ENCODE results near the gene CACNA1A. TPM values are rescaled to one million over a fixed set of nuclear protein-coding genes. Genes with fewer than 3 reads are reported as not detected.
"Not testable (repeated sequence)": the region's sequence is repeated elsewhere in the genome, so short reads cannot be mapped to it uniquely, and the experiment has no call there.

Gene CACNA1A
- total RNA-seq, 1 donor from 2014 or later, result under 0.01 TPM

GRCh38 chr19:13262450-13262849, 243.8 kb downstream of the CACNA1A start:
- peak; percentile 54 for DNase-seq (ENCODE audit: low read depth)

GRCh38 chr19:13260883-13261653, 245.2 kb downstream of the CACNA1A start:
- H3K36me3 ChIP-seq (ENCODE audit: control insufficient read depth, insufficient read depth, low read length), result no peaks in the 10 kb centered on the region
- peak; percentile 96 for DNase-seq (ENCODE audit: low read depth)
- H3K27me3 ChIP-seq (ENCODE audit: control insufficient read depth, insufficient read depth, low read length), result no peaks in the 10 kb centered on the region
- no peak for TF ChIP-seq CTCF (IDR thresholded peaks at IDR 0.05; ENCODE audit: insufficient read depth, low read length, severe bottlenecking)
- FAIRE-seq, result no peak
- H3K4me3 ChIP-seq (ENCODE audit: low read depth, low read length), result no peak overlapping the region

More at GRCh38 chr19:13262450-13262849, 243.8 kb downstream of the CACNA1A start:
- no peaks in the 10 kb centered on the region for H3K27me3 ChIP-seq (ENCODE audit: control insufficient read depth, insufficient read depth, low read length)
- H3K36me3 ChIP-seq (ENCODE audit: control insufficient read depth, insufficient read depth, low read length), result no peaks in the 10 kb centered on the region
- no peak overlapping the region for H3K4me3 ChIP-seq (ENCODE audit: low read depth, low read length)
- no peak for FAIRE-seq
- peak; percentile 43 for TF ChIP-seq CTCF (IDR thresholded peaks at IDR 0.05; ENCODE audit: insufficient read depth, low read length, severe bottlenecking)

GRCh38 chr19:13256918-13257317, 249.4 kb downstream of the CACNA1A start:
- Histone ChIP-seq H3K27me3 (ENCODE audit: control insufficient read depth, insufficient read depth, low read length) (no peaks in the 10 kb centered on the region), H3K36me3 (ENCODE audit: control insufficient read depth, insufficient read depth, low read length) (no peaks in the 10 kb centered on the region), H3K4me3 (ENCODE audit: low read depth, low read length) (no peak overlapping the region)
- FAIRE-seq (no peak), DNase-seq (ENCODE audit: low read depth) (no peak)
- no peak for TF ChIP-seq CTCF (IDR thresholded peaks at IDR 0.05; ENCODE audit: insufficient read depth, low read length, severe bottlenecking)

- not testable (repeated sequence) for DNase-seq (ENCODE audit: low read depth); H3K4me3 ChIP-seq (ENCODE audit: low read depth, low read length); FAIRE-seq; H3K36me3 ChIP-seq (ENCODE audit: control insufficient read depth, insufficient read depth, low read length); H3K27me3 ChIP-seq (ENCODE audit: control insufficient read depth, insufficient read depth, low read length)
Observed at GRCh38 chr19:13256398-13256797, 249.9 kb downstream of the CACNA1A start.

- no peak overlapping the region for H3K4me3 ChIP-seq (ENCODE audit: low read depth, low read length)
- TF ChIP-seq CTCF (IDR thresholded peaks at IDR 0.05; ENCODE audit: insufficient read depth, low read length, severe bottlenecking), result no peak
- no peak for FAIRE-seq
Observed at GRCh38 chr19:13255719-13256059, 250.6 kb downstream of the CACNA1A start.

GRCh38 chr19:13255041-13255718, 251.1 kb downstream of the CACNA1A start:
- no peak for TF ChIP-seq CTCF (IDR thresholded peaks at IDR 0.05; ENCODE audit: insufficient read depth, low read length, severe bottlenecking)
- H3K27me3 ChIP-seq (ENCODE audit: control insufficient read depth, insufficient read depth, low read length), result no peaks in the 10 kb centered on the region
- DNase-seq (ENCODE audit: low read depth) (no peak), FAIRE-seq (peak; percentile 32)
- H3K4me3 ChIP-seq (ENCODE audit: low read depth, low read length), result no peak overlapping the region
- H3K36me3 ChIP-seq (ENCODE audit: control insufficient read depth, insufficient read depth, low read length), result no peaks in the 10 kb centered on the region

More at GRCh38 chr19:13255719-13256059, 250.6 kb downstream of the CACNA1A start:
- Histone ChIP-seq H3K36me3 (ENCODE audit: control insufficient read depth, insufficient read depth, low read length) (no peaks in the 10 kb centered on the region), H3K27me3 (ENCODE audit: control insufficient read depth, insufficient read depth, low read length) (no peaks in the 10 kb centered on the region)
- DNase-seq (ENCODE audit: low read depth), result no peak

All from bronchial epithelial cell (primary cell).